HepG2 (cell line): Measurements from ENCODE around the gene IDUA. TPM values are rescaled to one million over a fixed set of nuclear protein-coding genes. Genes with fewer than 3 reads are reported as not detected.
A peak's percentile ranks its signal among the peaks of the same experiment; 100 is the strongest.

Experiments
- ARNT2 ChIP-seq: sonication (generic); formaldehyde crosslinking; IDR thresholded peaks from 2 replicates; pipeline ENCODE4 v1.8.0; 2022; ENCODE audit warnings: mild to moderate bottlenecking, low read depth, missing genetic modification reagents, moderate library complexity
- CBX5 ChIP-seq: sonication (generic); formaldehyde crosslinking; IDR thresholded peaks from 2 replicates; pipeline ENCODE4 v1.4.0; 2020; ENCODE audit warnings: missing genetic modification reagents, borderline replicate concordance
- EED ChIP-seq: sonication (generic); formaldehyde crosslinking; IDR thresholded peaks from 2 replicates; pipeline ENCODE4 v1.5.0; 2020; ENCODE audit warnings: mild to moderate bottlenecking, missing genetic modification reagents
- GABPA ChIP-seq, 2 experiments: IDR thresholded peaks; 2 replicates each; pipeline ENCODE4 v1.6.1; 2011 to 2016; ENCODE audit warnings: low read depth in 2 of 2, low read length in 1 of 2, missing biosample characterization in 1 of 2, missing genetic modification characterization in 1 of 2
- GABPB1 ChIP-seq: IDR thresholded peaks from 2 replicates; pipeline ENCODE4 v1.6.1; 2016; ENCODE audit warnings: mild to moderate bottlenecking, missing genetic modification reagents, moderate library complexity, missing compliant biosample characterization
- HNRNPL ChIP-seq: fragments of 200-400 bp; formaldehyde crosslinking; IDR thresholded peaks from 2 replicates; pipeline ENCODE4 v1.6.1; 2017; ENCODE audit warnings: mild to moderate bottlenecking, low read depth, low read length
- IRF2 ChIP-seq: IDR thresholded peaks from 2 replicates; pipeline ENCODE4 v1.6.1; 2018; ENCODE audit warnings: missing genetic modification reagents, missing compliant biosample characterization
- RAD21 ChIP-seq: fragments of 450-650 bp; formaldehyde crosslinking; IDR thresholded peaks from 2 replicates; pipeline ENCODE4 v1.5.0; 2020; ENCODE audit warnings: mild to moderate bottlenecking
- TFAP4 ChIP-seq: sonication (generic); IDR thresholded peaks from 2 replicates; pipeline ENCODE4 v1.6.1; 2016; ENCODE audit warnings: low read depth, borderline replicate concordance
- ZBED4 ChIP-seq: sonication (generic); formaldehyde crosslinking; IDR thresholded peaks from 2 replicates; pipeline ENCODE4 v1.4.0; 2020; ENCODE audit warnings: missing genetic modification reagents, borderline replicate concordance
- ZFY ChIP-seq: sonication (generic); formaldehyde crosslinking; IDR thresholded peaks from 2 replicates; pipeline ENCODE4 v1.4.0; 2020; ENCODE audit warnings: missing genetic modification reagents
- ZNF17 ChIP-seq: sonication (generic); formaldehyde crosslinking; IDR thresholded peaks from 2 replicates; pipeline ENCODE4 v1.5.0; 2020; ENCODE audit warnings: mild to moderate bottlenecking, missing genetic modification reagents
- ZNF274 ChIP-seq: sonication (generic); formaldehyde crosslinking; IDR thresholded peaks from 2 replicates; pipeline ENCODE4 v1.5.1; 2020; ENCODE audit warnings: mild to moderate bottlenecking, missing genetic modification reagents
- ZNF337 ChIP-seq: sonication (generic); formaldehyde crosslinking; IDR thresholded peaks from 2 replicates; pipeline ENCODE4 v1.5.1; 2020; ENCODE audit warnings: missing genetic modification reagents, low read depth, mild to moderate bottlenecking, borderline replicate concordance
- ZNF362 ChIP-seq: sonication (generic); formaldehyde crosslinking; IDR thresholded peaks from 2 replicates; pipeline ENCODE4 v1.4.0; 2020; ENCODE audit warnings: missing genetic modification reagents, mild to moderate bottlenecking, borderline replicate concordance
- ZNF44 ChIP-seq: sonication (generic); formaldehyde crosslinking; IDR thresholded peaks from 2 replicates; pipeline ENCODE4 v1.5.1; 2020; ENCODE audit warnings: mild to moderate bottlenecking, missing genetic modification reagents
- ZSCAN21 ChIP-seq: sonication (generic); formaldehyde crosslinking; IDR thresholded peaks from 2 replicates; pipeline ENCODE4 v1.8.0; 2022; ENCODE audit warnings: mild to moderate bottlenecking, missing genetic modification reagents, moderate library complexity, borderline replicate concordance
- ZZZ3 ChIP-seq: sonication (generic); formaldehyde crosslinking; IDR thresholded peaks from 2 replicates; pipeline ENCODE4 v1.4.0; 2020; ENCODE audit warnings: missing genetic modification reagents, mild to moderate bottlenecking, borderline replicate concordance
- polyA plus RNA-seq, 8 experiments: library from polyadenylated mRNA; depleted of rRNA in 3 of 8; stranded (reverse) in 7 of 8; unstranded in 1 of 8; fragments of >200 nt; fragmentation: Illumina TruSeq in 4 of 8; extraction: Trizol in 4 of 8; gene quantifications; 2 replicates each; pipeline versions ENCODE4 v1.2.1 to v1.2.3, GENCODE V29; 2011 to 2016; ENCODE audit warnings: low read depth in 4 of 8, missing spikeins in 1 of 8, mixed read lengths in 1 of 8; ENCODE audit not compliant: insufficient read depth in 1 of 8
- total RNA-seq, 5 experiments: library from RNA; depleted of rRNA; stranded (reverse); fragments of >200 nt; fragmentation: Illumina TruSeq; extraction: Trizol; gene quantifications; 2 replicates each; pipeline ENCODE4 v1.2.3, GENCODE V29; 2016; ENCODE audit warnings: low read depth in 1 of 5
- TF ChIP-seq, protein P1 (sequence below): sonication (generic); formaldehyde crosslinking; IDR thresholded peaks from 2 replicates; pipeline ENCODE4 v1.4.0; 2020; ENCODE audit warnings: missing genetic modification reagents

IDUA gene
- total and polyA plus RNA-seq, 2 of the 13 experiments (the other 11 are each of a cell fraction or from before 2014, with no cell fraction given) = 0.77 to 1.0 TPM

GRCh38 chr4:1050486-1051213, 63.8 kb downstream of the IDUA start (continued):
- TF ChIP-seq ZBED4 (CRISPR knock-in tag) (no peak), EED (CRISPR knock-in tag) (no peak), ZNF362 (no peak), ARNT2 (no peak), ZSCAN21 (CRISPR knock-in tag) (no peak), ZFY (CRISPR knock-in tag) (no peak), ZNF44 (CRISPR knock-in tag) (no peak), RAD21 (CRISPR knock-in tag) (0 out of 2 replicates have a peak, but pooled peaks have one; percentile 22), CBX5 (CRISPR knock-in tag) (no peak), IRF2 (no peak), ZNF17 (no peak), TFAP4 (no peak), ZZZ3 (no peak), ZNF274 (CRISPR knock-in tag) (no peak), ZNF337 (no peak), GABPA (IDR thresholded peaks at IDR 0.05; ENCODE audit: low read depth, low read length) (no peak), GABPA (CRISPR knock-in tag; IDR thresholded peaks at IDR 0.05; ENCODE audit: low read depth) (peak; percentile 46; the same call in 1 of the 2 replicates), GABPB1 (peak; percentile 74), HNRNPL (0 out of 2 replicates have a peak, but pooled peaks have one; percentile 51)
- TF ChIP-seq, protein P1, sequence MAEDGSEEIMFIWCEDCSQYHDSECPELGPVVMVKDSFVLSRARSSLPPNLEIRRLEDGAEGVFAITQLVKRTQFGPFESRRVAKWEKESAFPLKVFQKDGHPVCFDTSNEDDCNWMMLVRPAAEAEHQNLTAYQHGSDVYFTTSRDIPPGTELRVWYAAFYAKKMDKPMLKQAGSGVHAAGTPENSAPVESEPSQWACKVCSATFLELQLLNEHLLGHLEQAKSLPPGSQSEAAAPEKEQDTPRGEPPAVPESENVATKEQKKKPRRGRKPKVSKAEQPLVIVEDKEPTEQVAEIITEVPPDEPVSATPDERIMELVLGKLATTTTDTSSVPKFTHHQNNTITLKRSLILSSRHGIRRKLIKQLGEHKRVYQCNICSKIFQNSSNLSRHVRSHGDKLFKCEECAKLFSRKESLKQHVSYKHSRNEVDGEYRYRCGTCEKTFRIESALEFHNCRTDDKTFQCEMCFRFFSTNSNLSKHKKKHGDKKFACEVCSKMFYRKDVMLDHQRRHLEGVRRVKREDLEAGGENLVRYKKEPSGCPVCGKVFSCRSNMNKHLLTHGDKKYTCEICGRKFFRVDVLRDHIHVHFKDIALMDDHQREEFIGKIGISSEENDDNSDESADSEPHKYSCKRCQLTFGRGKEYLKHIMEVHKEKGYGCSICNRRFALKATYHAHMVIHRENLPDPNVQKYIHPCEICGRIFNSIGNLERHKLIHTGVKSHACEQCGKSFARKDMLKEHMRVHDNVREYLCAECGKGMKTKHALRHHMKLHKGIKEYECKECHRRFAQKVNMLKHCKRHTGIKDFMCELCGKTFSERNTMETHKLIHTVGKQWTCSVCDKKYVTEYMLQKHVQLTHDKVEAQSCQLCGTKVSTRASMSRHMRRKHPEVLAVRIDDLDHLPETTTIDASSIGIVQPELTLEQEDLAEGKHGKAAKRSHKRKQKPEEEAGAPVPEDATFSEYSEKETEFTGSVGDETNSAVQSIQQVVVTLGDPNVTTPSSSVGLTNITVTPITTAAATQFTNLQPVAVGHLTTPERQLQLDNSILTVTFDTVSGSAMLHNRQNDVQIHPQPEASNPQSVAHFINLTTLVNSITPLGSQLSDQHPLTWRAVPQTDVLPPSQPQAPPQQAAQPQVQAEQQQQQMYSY (CRISPR knock-in tag) = no peak
